GM23338 (cell line): Measurements from ENCODE around the gene NPAS4. TPM values are rescaled to one million over a fixed set of nuclear protein-coding genes. Genes with fewer than 3 reads are reported as not detected.

ENCODE experiments used
- ATAC-seq: fragments of 200-7000 bp; cut with Tn5 transposase; 3 replicates; pipeline ENCODE4 v1.9.1; 2020
- DNase-seq: peaks from one replicate; pipeline ENCODE4 v3.0.0-alpha.2; 2015; ENCODE audit warnings: low spot score
- H2AFZ ChIP-seq: fragments of 200-600 bp; sonication (generic); 2 replicates; pipeline ENCODE4 v1.8.0; 2016; ENCODE audit warnings: antibody characterized with exemption, mild to moderate bottlenecking, moderate library complexity
- H3F3A ChIP-seq: fragments of 200-600 bp; sonication (generic); replicated peaks from 2 replicates; pipeline ENCODE4 v1.8.0; 2017; ENCODE audit warnings: antibody characterized with exemption, mixed run types, low read depth
- H3K27ac ChIP-seq: fragments of 200-600 bp; sonication (generic); 2 replicates; pipeline ENCODE4 v1.6.1; 2016; ENCODE audit warnings: low read depth
- H3K27me3 ChIP-seq: fragments of 200-600 bp; sonication (generic); 2 replicates; pipeline ENCODE4 v1.8.0; 2016; ENCODE audit warnings: mild to moderate bottlenecking, mixed run types, moderate library complexity; ENCODE audit not compliant: insufficient read depth
- H3K36me3 ChIP-seq: fragments of 200-600 bp; sonication (generic); 2 replicates; pipeline ENCODE4 v1.8.0; 2016; ENCODE audit warnings: mild to moderate bottlenecking; ENCODE audit not compliant: insufficient read depth
- H3K4me1 ChIP-seq: fragments of 200-600 bp; sonication (generic); 2 replicates; pipeline ENCODE4 v1.8.0; 2016; ENCODE audit warnings: mild to moderate bottlenecking, moderate library complexity; ENCODE audit not compliant: insufficient read depth
- H3K4me2 ChIP-seq: fragments of 200-600 bp; sonication (generic); 2 replicates; pipeline ENCODE4 v1.7.1; 2017; ENCODE audit warnings: mixed run types
- H3K4me3 ChIP-seq: fragments of 200-600 bp; sonication (generic); 2 replicates; pipeline ENCODE4 v1.6.1; 2016; ENCODE audit warnings: mixed run types
- H3K79me2 ChIP-seq: fragments of 200-600 bp; sonication (generic); replicated peaks from 2 replicates; pipeline ENCODE4 v1.8.0; 2017; ENCODE audit warnings: mild to moderate bottlenecking; ENCODE audit not compliant: insufficient read depth
- H3K9me2 ChIP-seq: fragments of 200-600 bp; sonication (generic); 2 replicates; pipeline ENCODE4 v1.8.0; 2017; ENCODE audit not compliant: insufficient read depth
- H4K20me1 ChIP-seq: fragments of 200-600 bp; sonication (generic); replicated peaks from 2 replicates; pipeline ENCODE4 v1.8.0; 2017; ENCODE audit warnings: mild to moderate bottlenecking; ENCODE audit not compliant: insufficient read depth
- H3K27ac Mint-ChIP-seq: 2 replicates; pipeline ENCODE4 v1.8.0; 2020; ENCODE audit warnings: inconsistent platforms, mild to moderate bottlenecking, moderate library complexity, mixed read lengths
- H3K27me3 Mint-ChIP-seq: 3 replicates; pipeline ENCODE4 v1.8.0; 2022; ENCODE audit warnings: low read depth, mild to moderate bottlenecking, moderate library complexity, mixed read lengths, inconsistent platforms; ENCODE audit not compliant: insufficient read depth, poor library complexity
- H3K36me3 Mint-ChIP-seq: 3 replicates; pipeline ENCODE4 v1.8.0; 2021; ENCODE audit warnings: low read depth, mild to moderate bottlenecking, inconsistent platforms, moderate library complexity, mixed read lengths
- H3K4me1 Mint-ChIP-seq: 3 replicates; pipeline ENCODE4 v1.8.0; 2020; ENCODE audit warnings: mild to moderate bottlenecking, inconsistent platforms, mixed read lengths
- H3K4me3 Mint-ChIP-seq: 3 replicates; pipeline ENCODE4 v1.8.0; 2021; ENCODE audit warnings: moderate library complexity, mild to moderate bottlenecking, inconsistent platforms, mixed read lengths
- H3K9me3 Mint-ChIP-seq: 3 replicates; pipeline ENCODE4 v1.8.0; 2020; ENCODE audit warnings: moderate library complexity, mild to moderate bottlenecking, inconsistent platforms, mixed read lengths
- CREB1 ChIP-seq: fragments of 250-450 bp; sonication (Bioruptor Pico); IDR thresholded peaks from 2 replicates; pipeline ENCODE4 v1.5.0; 2020; ENCODE audit warnings: low read depth, mild to moderate bottlenecking, moderate library complexity
- EZH2phosphoT487 ChIP-seq: fragments of 200-600 bp; sonication (generic); IDR thresholded peaks from one replicate; pipeline ENCODE4 v1.8.1; 2018; ENCODE audit warnings: antibody characterized with exemption; ENCODE audit not compliant: unreplicated experiment
- JUNB ChIP-seq: IDR thresholded peaks from one replicate; pipeline ENCODE4 v1.6.1; 2016; ENCODE audit warnings: antibody characterized with exemption; ENCODE audit not compliant: unreplicated experiment
- NANOG ChIP-seq: IDR thresholded peaks from 2 replicates; pipeline ENCODE4 v1.6.1; 2016; ENCODE audit warnings: antibody characterized with exemption, borderline replicate concordance
- POLR2AphosphoS5 ChIP-seq: IDR thresholded peaks from 2 replicates; pipeline ENCODE4 v1.6.1; 2016; ENCODE audit warnings: antibody characterized with exemption, low read depth
- STAT1 ChIP-seq: IDR thresholded peaks from one replicate; pipeline ENCODE4 v1.6.1; 2016; ENCODE audit warnings: antibody characterized with exemption; ENCODE audit not compliant: unreplicated experiment
- ZNF331 ChIP-seq: fragments of 250-450 bp; sonication (Bioruptor Pico); IDR thresholded peaks from 2 replicates; pipeline ENCODE4 v1.5.0; 2020; ENCODE audit warnings: low read depth, mild to moderate bottlenecking, moderate library complexity
- polyA plus RNA-seq: library from polyadenylated mRNA; unstranded; fragments of >200 nt; fragmentation: Nextera tagmentation; extraction: Ambion mirVana; gene quantifications from 2 replicates; pipeline ENCODE4 v1.2.1, GENCODE V29; 2016
- total RNA-seq: library from RNA; depleted of rRNA; stranded (reverse); fragments of >200 nt; shearing (Covaris generic); gene quantifications from 2 replicates; pipeline ENCODE4 v1.2.3, GENCODE V29; 2014
- TF ChIP-seq, protein P1 (sequence below): IDR thresholded peaks from one replicate; pipeline ENCODE4 v1.6.1; 2018; ENCODE audit warnings: antibody characterized with exemption; ENCODE audit not compliant: unreplicated experiment
- TF ChIP-seq, protein P2 (sequence below): IDR thresholded peaks from 2 replicates; pipeline ENCODE4 v1.6.1; 2016; ENCODE audit warnings: antibody characterized with exemption

The NPAS4 gene
- total and polyA plus RNA-seq, 2 experiments from 2014 or later: 0.71 to 0.97 TPM

DNA sequence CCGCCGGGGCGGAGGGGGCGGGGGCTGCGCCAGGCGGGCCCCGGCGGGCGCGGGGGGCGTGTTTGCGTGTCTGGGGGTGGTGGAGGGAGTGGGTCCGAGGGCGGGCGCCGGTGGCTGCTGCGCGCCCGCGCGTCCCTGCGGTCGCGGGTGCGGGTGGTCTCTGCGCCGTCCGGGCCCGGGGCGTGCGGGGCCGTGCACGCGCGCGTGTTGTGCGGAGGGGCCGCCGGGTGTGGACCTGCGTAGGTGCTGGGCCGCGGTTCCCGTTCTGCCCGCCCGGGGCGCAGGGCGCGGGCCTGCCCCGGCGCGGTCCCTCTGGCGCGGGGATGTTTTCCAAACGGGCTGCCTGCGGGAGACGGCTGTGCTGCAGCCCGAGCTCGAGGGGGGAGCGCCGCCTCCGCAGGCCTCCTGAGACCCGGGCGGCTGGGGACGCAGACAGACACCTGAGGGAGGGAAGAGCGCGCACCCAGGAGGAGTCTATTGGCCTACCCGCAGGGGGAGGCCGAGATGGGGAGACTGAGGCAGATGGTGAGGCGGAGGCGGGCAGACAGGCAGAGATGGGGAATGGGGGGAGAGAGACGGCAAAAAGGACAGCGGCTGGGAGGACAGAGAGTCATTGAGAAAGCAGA, 46.3 kb downstream of the NPAS4 start (continued):
- TF ChIP-seq, protein P1, sequence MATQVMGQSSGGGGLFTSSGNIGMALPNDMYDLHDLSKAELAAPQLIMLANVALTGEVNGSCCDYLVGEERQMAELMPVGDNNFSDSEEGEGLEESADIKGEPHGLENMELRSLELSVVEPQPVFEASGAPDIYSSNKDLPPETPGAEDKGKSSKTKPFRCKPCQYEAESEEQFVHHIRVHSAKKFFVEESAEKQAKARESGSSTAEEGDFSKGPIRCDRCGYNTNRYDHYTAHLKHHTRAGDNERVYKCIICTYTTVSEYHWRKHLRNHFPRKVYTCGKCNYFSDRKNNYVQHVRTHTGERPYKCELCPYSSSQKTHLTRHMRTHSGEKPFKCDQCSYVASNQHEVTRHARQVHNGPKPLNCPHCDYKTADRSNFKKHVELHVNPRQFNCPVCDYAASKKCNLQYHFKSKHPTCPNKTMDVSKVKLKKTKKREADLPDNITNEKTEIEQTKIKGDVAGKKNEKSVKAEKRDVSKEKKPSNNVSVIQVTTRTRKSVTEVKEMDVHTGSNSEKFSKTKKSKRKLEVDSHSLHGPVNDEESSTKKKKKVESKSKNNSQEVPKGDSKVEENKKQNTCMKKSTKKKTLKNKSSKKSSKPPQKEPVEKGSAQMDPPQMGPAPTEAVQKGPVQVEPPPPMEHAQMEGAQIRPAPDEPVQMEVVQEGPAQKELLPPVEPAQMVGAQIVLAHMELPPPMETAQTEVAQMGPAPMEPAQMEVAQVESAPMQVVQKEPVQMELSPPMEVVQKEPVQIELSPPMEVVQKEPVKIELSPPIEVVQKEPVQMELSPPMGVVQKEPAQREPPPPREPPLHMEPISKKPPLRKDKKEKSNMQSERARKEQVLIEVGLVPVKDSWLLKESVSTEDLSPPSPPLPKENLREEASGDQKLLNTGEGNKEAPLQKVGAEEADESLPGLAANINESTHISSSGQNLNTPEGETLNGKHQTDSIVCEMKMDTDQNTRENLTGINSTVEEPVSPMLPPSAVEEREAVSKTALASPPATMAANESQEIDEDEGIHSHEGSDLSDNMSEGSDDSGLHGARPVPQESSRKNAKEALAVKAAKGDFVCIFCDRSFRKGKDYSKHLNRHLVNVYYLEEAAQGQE: no peak
- TF ChIP-seq, protein P2, sequence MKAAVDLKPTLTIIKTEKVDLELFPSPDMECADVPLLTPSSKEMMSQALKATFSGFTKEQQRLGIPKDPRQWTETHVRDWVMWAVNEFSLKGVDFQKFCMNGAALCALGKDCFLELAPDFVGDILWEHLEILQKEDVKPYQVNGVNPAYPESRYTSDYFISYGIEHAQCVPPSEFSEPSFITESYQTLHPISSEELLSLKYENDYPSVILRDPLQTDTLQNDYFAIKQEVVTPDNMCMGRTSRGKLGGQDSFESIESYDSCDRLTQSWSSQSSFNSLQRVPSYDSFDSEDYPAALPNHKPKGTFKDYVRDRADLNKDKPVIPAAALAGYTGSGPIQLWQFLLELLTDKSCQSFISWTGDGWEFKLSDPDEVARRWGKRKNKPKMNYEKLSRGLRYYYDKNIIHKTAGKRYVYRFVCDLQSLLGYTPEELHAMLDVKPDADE: no peak

DNA sequence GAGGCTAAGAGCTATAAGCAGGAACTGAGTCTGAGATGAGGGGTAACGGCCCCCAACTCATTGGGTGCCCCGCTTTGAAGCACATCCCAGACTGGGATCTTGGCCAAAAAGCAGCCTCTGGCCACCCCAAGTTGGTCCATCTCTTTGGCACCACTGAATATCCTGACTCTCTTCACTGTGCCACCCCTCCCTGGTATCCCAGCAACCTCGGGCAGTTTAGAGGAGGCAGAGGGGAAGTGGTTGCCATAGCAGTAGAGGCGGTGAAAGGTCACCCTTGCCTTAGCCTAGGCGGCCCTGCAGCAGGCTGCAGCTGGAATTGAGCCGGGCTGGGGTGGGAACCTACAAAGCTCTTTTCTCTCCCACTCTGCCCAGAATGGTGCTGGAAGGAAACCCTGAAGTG, 46.9 kb downstream of the NPAS4 start:
- peak; percentile 7; the same call in 2 of the 3 replicates for ATAC-seq
- TF ChIP-seq STAT1 (no peak), CREB1 (no peak), NANOG (no peak), ZNF331 (CRISPR knock-in tag) (no peak), JUNB (no peak), EZH2phosphoT487 (no peak), POLR2AphosphoS5 (no peak)
- TF ChIP-seq, protein P1: no peak
- TF ChIP-seq, protein P2: no peak

More for the DNA sequence above, 46.9 kb downstream of the NPAS4 start:
- peaks cover 10% of the 10 kb centered on the region; the same call in 1 of the 2 replicates for H3F3A ChIP-seq
- H3K9me2 ChIP-seq: no peaks in the 10 kb centered on the region
- Mint-ChIP-seq H3K27ac (no peak overlapping the region), H3K4me3 (peak overlapping the region; percentile 85), H3K9me3 (peaks cover 10% of the 10 kb centered on the region), H3K27me3 (peaks cover 10% of the 10 kb centered on the region), H3K4me1 (peaks cover 36% of the 10 kb centered on the region), H3K36me3 (peaks cover 9% of the 10 kb centered on the region; the same call in 2 of the 3 replicates)
- H3K4me3 ChIP-seq: peak overlapping the region; percentile 81
- H3K27me3 ChIP-seq: no peaks in the 10 kb centered on the region
- no peaks in the 10 kb centered on the region for H3K79me2 ChIP-seq
- peak; percentile 44 for DNase-seq
- no peak overlapping the region for H3K27ac ChIP-seq
- no peaks in the 10 kb centered on the region; the same call in none of the 2 replicates for H4K20me1 ChIP-seq
- H3K36me3 ChIP-seq: no peaks in the 10 kb centered on the region; the same call in 1 of the 2 replicates
- H2AFZ ChIP-seq: peak overlapping the region; percentile 86
- peaks cover 35% of the 10 kb centered on the region for H3K4me1 ChIP-seq
- H3K4me2 ChIP-seq: peak overlapping the region; percentile 90
